Gastrocnemius medialis (tissue), 4 donors: ENCODE data around the gene EXPH5.

Experiments
- CTCF ChIP-seq, 5 experiments: fragments of 450-650 bp in 3 of 5; fragments of 200-600 bp in 2 of 5; sonication (generic) in 2 of 5; IDR thresholded peaks in 4 of 5; conservative IDR thresholded peaks in 1 of 5; 1 replicate in 4 of 5; 2 replicates in 1 of 5; pipeline ENCODE4 v1.5.1; 2016 to 2019; ENCODE audit warnings: antibody characterized with exemption in 5 of 5, mild to moderate bottlenecking in 3 of 5, moderate library complexity in 3 of 5
- POLR2A ChIP-seq, 2 donors: fragments of 450-650 bp; IDR thresholded peaks; one replicate each; pipeline ENCODE4 v1.6.1; 2017; ENCODE audit warnings: antibody characterized with exemption in 2 of 2, mild to moderate bottlenecking in 2 of 2, moderate library complexity in 2 of 2

- TF ChIP-seq CTCF (IDR thresholded peaks at IDR 0.05 in 4 of 5, conservative IDR thresholded peaks at IDR 0.05 in 1 of 5), result no peak
- TF ChIP-seq POLR2A (IDR thresholded peaks at IDR 0.05), result no peak
Measured at GRCh38 chr11:108584973-108585372, 8.6 kb downstream of the EXPH5 start.
